Ecto neural progenitor cell (in vitro differentiated cells): ENCODE results near the gene PHACTR3.
"Not testable (repeated sequence)": the region's sequence is repeated elsewhere in the genome, so short reads cannot be mapped to it uniquely, and the experiment has no call there.

Source experiments
- DNase-seq: peaks from one replicate; pipeline ENCODE4 v3.0.0-alpha.2; 2018; ENCODE audit warnings: low spot score

The PHACTR3 gene

DNA sequence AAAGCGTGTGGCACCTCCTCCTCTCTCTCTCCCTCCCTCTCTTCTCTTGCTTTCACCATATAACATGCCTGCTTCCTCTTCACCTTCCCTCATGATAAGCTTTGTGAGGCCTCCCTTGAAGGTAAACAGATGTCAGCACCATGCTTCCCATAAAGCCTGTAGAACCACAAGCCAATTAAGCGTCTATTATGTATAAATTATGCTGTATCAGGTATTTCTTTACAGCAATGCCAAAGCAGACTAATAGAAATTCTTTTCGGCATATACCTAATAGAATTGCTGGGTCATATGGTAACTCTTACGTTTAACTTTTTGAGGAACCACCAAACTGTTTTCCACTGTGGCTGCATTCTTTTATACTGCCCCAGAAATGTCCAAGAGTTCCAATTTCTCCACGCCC, 254.1 kb downstream of the PHACTR3 start:
- no peak for DNase-seq

DNA sequence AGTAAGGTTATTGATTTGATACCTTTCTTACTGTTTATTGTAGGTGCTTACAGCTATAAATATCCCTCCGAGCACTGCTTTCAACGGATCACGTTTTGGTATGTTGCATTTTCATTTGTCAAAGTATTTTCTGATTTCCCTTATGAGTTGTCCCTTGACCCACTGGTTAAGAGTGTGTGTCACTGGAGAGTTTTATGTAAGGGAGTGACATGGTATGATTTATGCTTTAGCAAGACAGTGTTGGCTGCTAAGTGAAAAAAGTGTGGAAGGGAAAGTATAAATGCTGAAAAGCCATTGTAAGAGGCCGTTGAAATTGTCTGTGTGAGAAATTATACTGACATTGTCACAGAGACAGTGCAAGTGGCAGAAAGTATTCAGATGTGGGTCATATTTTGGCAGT, 257.1 kb downstream of the PHACTR3 start:
- DNase-seq = no peak

DNA sequence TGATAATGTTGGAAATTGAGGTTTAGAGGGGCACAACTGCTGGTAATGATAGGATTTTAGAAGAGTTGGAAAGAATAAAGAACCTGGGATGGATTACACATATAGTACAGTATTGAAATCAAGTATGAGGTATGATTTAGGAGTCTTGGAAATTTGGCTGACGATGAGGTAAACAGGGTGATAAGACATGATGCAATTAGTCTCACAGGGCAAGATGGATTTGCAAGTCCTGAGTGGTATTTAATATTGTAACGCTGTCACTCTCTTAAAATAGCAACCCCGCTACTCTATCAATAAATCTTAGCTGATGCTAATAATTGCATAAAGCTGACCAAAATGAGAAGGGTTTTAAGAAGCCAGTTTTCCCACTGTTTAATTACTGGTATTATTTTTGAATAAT, 258.7 kb downstream of the PHACTR3 start:
- no peak for DNase-seq

DNA sequence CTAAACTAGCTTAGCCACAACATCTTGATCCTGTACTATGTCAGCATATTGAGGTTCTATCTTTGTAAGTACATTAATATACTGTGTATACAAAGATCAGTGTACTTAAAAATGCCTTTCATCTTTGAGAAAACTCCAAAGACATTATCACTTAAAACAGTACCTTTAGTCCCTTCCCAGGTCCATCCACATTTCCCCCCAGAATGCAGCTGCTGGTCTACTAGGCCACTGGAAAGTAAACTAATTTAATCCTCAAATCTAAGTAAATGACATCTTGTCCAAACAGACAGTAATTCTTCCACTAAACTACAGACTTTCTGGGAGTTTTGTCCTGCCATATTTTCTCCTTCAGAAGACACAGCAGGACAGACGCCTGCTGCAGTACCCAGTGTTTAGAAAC, 260.4 kb downstream of the PHACTR3 start:
- DNase-seq = no peak

DNA sequence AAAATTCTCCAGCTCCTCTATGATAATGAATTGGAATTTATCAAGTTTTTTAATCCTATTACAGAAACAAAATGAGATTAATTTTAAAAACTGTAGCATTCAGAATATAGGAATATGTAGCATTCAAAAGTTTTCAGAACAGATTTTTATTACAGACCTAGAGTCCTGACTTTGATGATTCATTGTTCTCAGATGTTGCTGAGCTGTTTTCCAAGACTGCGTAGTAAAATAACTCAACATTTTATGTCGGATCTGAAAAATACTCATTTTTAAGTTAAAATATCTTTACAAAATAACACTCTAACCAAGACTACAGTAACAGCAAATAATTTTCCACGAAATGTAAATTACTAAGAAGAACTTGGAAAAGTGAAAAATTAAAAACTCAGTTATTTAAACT, 262.0 kb downstream of the PHACTR3 start:
- no peak for DNase-seq

DNA sequence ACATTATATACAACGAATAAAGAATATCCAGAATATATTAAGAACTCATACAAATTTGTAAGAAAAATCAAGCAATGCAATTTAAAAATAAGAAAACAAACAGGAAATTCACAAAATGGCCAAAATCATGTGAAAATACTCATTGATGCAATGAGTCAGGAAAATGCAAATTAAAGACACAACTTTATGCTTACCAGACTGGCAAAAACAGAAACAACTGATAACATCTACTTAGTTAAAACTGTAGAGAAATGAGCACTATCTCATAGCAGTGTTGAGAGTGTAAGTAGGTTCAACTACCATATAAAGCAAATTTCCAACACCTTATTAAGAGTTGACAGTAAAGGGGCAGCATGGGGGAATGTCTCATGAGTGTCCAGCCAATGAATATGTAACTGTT, 266.8 kb downstream of the PHACTR3 start:
- no peak for DNase-seq

DNA sequence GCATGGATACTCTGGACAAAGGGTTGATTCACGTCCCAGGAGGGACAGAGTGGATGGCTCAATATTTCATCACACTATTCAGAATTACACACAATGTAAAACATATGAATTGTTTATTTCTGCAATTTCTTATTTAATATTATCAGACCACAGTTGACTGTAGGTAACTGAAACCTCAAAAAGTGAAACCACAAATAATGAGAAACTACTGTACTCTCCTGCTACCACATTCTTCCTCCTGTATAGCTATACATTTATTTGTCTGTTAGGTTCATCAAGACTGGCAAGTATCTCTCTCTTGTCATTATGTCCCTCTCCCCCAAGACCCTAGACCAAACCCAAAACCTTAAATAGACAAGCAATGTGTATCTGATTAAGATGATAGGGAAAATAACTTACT, 269.1 kb downstream of the PHACTR3 start:
- no peak for DNase-seq

DNA sequence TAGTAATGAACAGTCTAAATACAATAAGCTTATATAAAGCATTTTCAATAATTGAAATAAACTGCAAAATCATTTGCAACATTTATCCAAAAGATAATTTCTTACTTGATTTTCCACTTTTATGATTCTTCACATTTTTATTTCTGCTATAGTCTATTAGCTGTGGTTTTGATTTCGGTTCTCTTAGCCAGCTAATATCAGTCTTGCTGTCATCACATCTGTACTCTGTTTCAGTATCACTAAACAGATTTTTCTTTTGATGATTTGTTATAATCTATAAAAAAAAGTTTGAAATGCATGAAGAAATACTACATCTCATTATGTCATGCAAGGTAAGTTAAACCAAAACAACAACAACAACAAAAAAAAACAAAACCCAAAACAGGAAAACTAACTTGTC, 275.9 kb downstream of the PHACTR3 start:
- no peak for DNase-seq

DNA sequence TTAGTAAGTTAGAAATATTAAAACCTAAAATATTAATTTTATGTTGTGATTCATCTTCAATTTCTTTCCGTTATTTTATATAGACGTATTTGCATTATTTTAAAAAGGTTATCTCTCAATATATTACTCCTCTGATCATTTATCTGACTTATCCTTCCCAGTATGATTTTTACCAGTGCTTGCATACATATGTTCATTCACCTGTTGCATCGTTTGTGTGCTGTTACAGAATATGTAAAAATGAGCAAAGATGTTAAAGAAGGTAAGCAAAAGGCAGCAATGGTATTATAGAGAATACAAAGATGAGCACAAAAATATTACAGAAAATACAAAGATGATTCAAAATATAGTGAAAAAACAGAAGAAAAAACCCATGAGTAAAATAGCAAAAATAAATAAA, 280.2 kb downstream of the PHACTR3 start:
- DNase-seq = no peak

DNA sequence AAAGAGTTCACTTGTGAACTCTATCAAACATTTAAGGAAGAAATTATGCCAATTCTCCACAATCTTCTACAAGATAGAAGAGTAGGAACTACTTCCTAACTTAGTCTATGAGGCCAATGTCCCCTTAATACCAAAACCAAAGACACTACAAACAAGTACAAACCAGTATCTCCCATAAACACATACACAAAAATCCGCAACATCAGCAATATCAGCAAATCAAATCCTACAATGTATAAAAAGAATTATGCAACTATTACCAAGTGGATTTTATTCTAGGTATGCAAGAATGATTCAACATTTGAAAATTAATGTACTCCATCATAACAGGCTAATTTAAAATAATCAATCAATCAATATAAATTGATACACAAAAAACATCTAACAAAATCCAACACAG, 283.7 kb downstream of the PHACTR3 start:
- no peak for DNase-seq

DNA sequence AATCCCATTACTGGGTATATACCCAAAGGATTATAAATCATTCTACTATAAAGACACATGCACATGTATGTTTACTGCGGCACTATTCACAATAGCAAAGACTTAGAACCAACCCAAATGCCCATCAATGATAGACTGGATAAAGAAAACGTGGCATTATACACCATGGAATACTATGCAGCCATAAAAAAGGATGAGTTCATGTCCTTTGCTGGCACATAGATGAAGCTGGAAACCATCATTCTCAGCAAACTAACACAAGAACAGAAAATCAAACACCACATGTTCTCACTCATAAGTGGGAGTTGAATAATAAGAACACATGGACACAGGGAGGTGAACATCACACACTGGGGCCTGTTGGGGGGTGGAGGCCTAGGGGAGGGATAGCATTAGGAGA, 285.7 kb downstream of the PHACTR3 start:
- not testable (repeated sequence) for DNase-seq

DNA sequence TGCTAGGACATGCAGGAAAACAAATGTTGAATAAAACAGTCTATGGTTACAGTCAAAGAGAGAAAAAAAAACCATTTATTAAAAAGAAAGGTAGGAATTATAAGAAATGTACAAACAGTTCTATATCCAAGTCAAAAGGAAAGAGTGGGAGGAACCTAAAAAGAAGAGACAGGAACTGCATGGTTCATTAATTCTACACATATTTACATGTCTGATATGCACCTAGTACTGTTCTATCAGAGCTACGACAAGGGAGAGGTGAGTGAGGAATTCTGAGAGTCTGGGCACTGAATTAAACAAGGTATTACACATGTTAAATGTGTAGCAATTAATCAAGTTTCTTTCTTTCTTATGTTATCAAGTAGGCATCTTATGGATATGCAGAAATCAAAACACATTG, 287.2 kb downstream of the PHACTR3 start:
- no peak for DNase-seq

DNA sequence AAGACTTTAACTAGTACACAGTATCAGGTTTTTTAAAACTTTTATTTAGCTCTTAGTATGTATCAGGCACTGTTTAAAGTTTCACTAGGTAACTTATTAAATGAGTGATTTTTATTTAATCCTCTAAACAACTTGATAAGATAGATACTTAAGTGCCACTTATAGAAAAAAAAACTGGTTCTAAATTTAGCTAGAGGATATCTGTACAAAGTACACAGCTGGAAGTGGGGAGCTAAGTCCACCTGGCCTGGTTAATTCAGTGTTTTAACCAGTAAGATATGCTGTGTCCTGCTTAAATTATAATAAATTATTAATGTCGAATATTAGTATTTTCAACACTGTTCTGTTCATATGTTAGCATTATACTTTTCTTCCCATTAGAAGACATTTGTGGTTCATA, 291.6 kb downstream of the PHACTR3 start:
- no peak for DNase-seq
